H1 (cell line): ENCODE data around the gene EML1. TPM values are rescaled to one million over a fixed set of nuclear protein-coding genes. Genes with fewer than 3 reads are reported as not detected.

Source experiments
- CTCF ChIA-PET: fragments of 300-600 bp; sonication (Branson Sonifier 250); formaldehyde crosslinking; loops from one replicate; lab custom pipeline; 2021; ENCODE audit not compliant: partially characterized antibody; lab: Charles Lee
- POLR2A ChIA-PET: fragments of 300-600 bp; sonication (Branson Sonifier 250); formaldehyde crosslinking; loops from one replicate; lab custom pipeline; 2021; ENCODE audit warnings: inconsistent platforms; ENCODE audit not compliant: partially characterized antibody; lab: Charles Lee
- DNase-seq, 2 experiments: peaks; one replicate each; pipeline versions ENCODE4 v3.0.0 to v3.0.0-alpha.2; 2010 to 2022; ENCODE audit warnings: low spot score in 2 of 2, low read depth in 1 of 2, mixed read lengths in 1 of 2
- FAIRE-seq: peaks from 2 replicates; lab custom pipeline; 2011; peaks lifted over from hg19 to GRCh38; lab: Jason Lieb, UNC
- H2AFZ ChIP-seq: 2 replicates; pipeline ENCODE4 v1.8.1; 2012; ENCODE audit warnings: low read length, inconsistent platforms
- H2AK5ac ChIP-seq: 2 replicates; pipeline ENCODE4 v1.6.1; 2013; ENCODE audit warnings: low read depth, low read length
- H2BK120ac ChIP-seq: replicated peaks from 2 replicates; pipeline ENCODE3; 2013; ENCODE audit warnings: low read depth, low read length, inconsistent platforms
- H2BK12ac ChIP-seq: 2 replicates; pipeline ENCODE4 v1.6.1; 2013; ENCODE audit warnings: low read depth, low read length
- H2BK15ac ChIP-seq: 2 replicates; pipeline ENCODE4 v1.6.1; 2013; ENCODE audit warnings: low read length
- H2BK20ac ChIP-seq: 2 replicates; pipeline ENCODE4 v1.6.1; 2013; ENCODE audit warnings: low read length
- H2BK5ac ChIP-seq: 2 replicates; pipeline ENCODE4 v1.6.1; 2013; ENCODE audit warnings: low read depth, low read length
- H3K14ac ChIP-seq: 2 replicates; pipeline ENCODE4 v1.6.1; 2013; ENCODE audit warnings: inconsistent platforms; ENCODE audit not compliant: insufficient read length
- H3K18ac ChIP-seq: 2 replicates; pipeline ENCODE4 v1.6.1; 2013; ENCODE audit warnings: low read length; ENCODE audit errors: extremely low read depth
- H3K23ac ChIP-seq: 2 replicates; pipeline ENCODE4 v1.6.1; 2013; ENCODE audit warnings: inconsistent platforms; ENCODE audit not compliant: insufficient read length
- H3K23me2 ChIP-seq: 2 replicates; pipeline ENCODE4 v1.6.1; 2013; ENCODE audit warnings: low read depth, low read length
- H3K27ac ChIP-seq: 2 replicates; pipeline ENCODE4 v1.6.1; 2011; ENCODE audit warnings: low read depth, low read length, inconsistent platforms
- H3K27me3 ChIP-seq, 4 experiments: replicated peaks in 1 of 4; 1 replicate in 1 of 4; 2 replicates in 3 of 4; pipeline versions ENCODE4 v1.6.1 to v1.8.1; 2011 to 2013; ENCODE audit warnings: low read length in 3 of 4, mild to moderate bottlenecking in 3 of 4, inconsistent platforms in 2 of 4, mixed read lengths in 2 of 4, moderate library complexity in 1 of 4; ENCODE audit not compliant: control insufficient read depth in 3 of 4, insufficient read depth in 3 of 4; ENCODE audit errors: extremely low read depth in 1 of 4
- H3K36me3 ChIP-seq, 4 experiments: 2 replicates each; pipeline versions ENCODE4 v1.6.1 to v1.8.1; 2011 to 2013; ENCODE audit warnings: mild to moderate bottlenecking in 4 of 4, low read length in 3 of 4, moderate library complexity in 2 of 4, control low read depth in 1 of 4, inconsistent platforms in 1 of 4; ENCODE audit not compliant: insufficient read depth in 4 of 4, control insufficient read depth in 2 of 4
- H3K4ac ChIP-seq: replicated peaks from 2 replicates; pipeline ENCODE3; 2013; ENCODE audit warnings: low read length, low read depth, mixed read lengths, inconsistent platforms; ENCODE audit not compliant: insufficient read length
- H3K4me1 ChIP-seq, 4 experiments: replicated peaks in 1 of 4; 1 replicate in 1 of 4; 2 replicates in 3 of 4; pipeline versions ENCODE4 v1.6.1 to v1.8.1; 2011 to 2013; ENCODE audit warnings: low read length in 3 of 4, inconsistent platforms in 2 of 4, mixed read lengths in 1 of 4; ENCODE audit not compliant: insufficient read depth in 4 of 4, control insufficient read depth in 3 of 4
- H3K4me2 ChIP-seq, 2 experiments: 2 replicates each; pipeline versions ENCODE4 v1.6.1 to v1.8.1; 2011 to 2013; ENCODE audit warnings: low read depth in 2 of 2, low read length in 2 of 2, control low read depth in 1 of 2, inconsistent platforms in 1 of 2, mild to moderate bottlenecking in 1 of 2; ENCODE audit not compliant: insufficient read depth in 1 of 2
- H3K4me3 ChIP-seq, 4 experiments: fragments of 200-600, 300-600 bp in 1 of 4; sonication (generic), shearing (Covaris generic), sonication (Bioruptor Twin) in 1 of 4; 2 replicates each; pipeline versions ENCODE4 v1.5.1 to v1.8.1; 2011 to 2016; ENCODE audit warnings: low read length in 4 of 4, low read depth in 3 of 4, control low read depth in 2 of 4, inconsistent platforms in 2 of 4, mild to moderate bottlenecking in 2 of 4, mixed read lengths in 1 of 4, moderate library complexity in 1 of 4; ENCODE audit not compliant: insufficient read depth in 2 of 4; ENCODE audit errors: extremely low read depth in 1 of 4
- H3K56ac ChIP-seq: replicated peaks from 2 replicates; pipeline ENCODE3; 2013; ENCODE audit warnings: low read depth, mild to moderate bottlenecking, mixed read lengths, low read length, inconsistent platforms; ENCODE audit not compliant: insufficient read length
- H3K79me1 ChIP-seq: 2 replicates; pipeline ENCODE4 v1.6.1; 2013; ENCODE audit warnings: low read depth, low read length, control low read depth
- H3K79me2 ChIP-seq, 2 experiments: 2 replicates each; pipeline versions ENCODE4 v1.6.1 to v1.8.1; 2012 to 2013; ENCODE audit warnings: low read length in 2 of 2, mild to moderate bottlenecking in 2 of 2, inconsistent platforms in 1 of 2; ENCODE audit not compliant: insufficient read depth in 2 of 2, control insufficient read depth in 1 of 2
- H3K9ac ChIP-seq, 4 experiments: replicated peaks in 1 of 4; 1 replicate in 1 of 4; 2 replicates in 3 of 4; pipeline versions ENCODE4 v1.6.1 to v1.8.1; 2011 to 2013; ENCODE audit warnings: low read depth in 3 of 4, low read length in 3 of 4, control low read depth in 2 of 4, mild to moderate bottlenecking in 2 of 4, moderate library complexity in 2 of 4, inconsistent platforms in 1 of 4; ENCODE audit errors: extremely low read depth in 1 of 4
- H3K9me3 ChIP-seq, 2 experiments: 2 replicates each; pipeline versions ENCODE4 v1.6.1 to v1.8.1; 2012 to 2013; ENCODE audit warnings: mild to moderate bottlenecking in 2 of 2, moderate library complexity in 2 of 2, control low read depth in 1 of 2, inconsistent platforms in 1 of 2, low read depth in 1 of 2, low read length in 1 of 2, mixed read lengths in 1 of 2; ENCODE audit not compliant: insufficient read depth in 2 of 2
- H4K20me1 ChIP-seq, 2 experiments: replicated peaks in 1 of 2; 2 replicates each; pipeline versions ENCODE3 to v1.8.1; 2011 to 2013; ENCODE audit warnings: inconsistent platforms in 2 of 2, low read length in 2 of 2, mild to moderate bottlenecking in 1 of 2; ENCODE audit not compliant: insufficient read depth in 2 of 2, control insufficient read depth in 1 of 2
- H4K5ac ChIP-seq: 2 replicates; pipeline ENCODE4 v1.6.1; 2013; ENCODE audit warnings: low read length, low read depth, mixed read lengths, inconsistent platforms; ENCODE audit not compliant: insufficient read length
- H4K8ac ChIP-seq: 2 replicates; pipeline ENCODE4 v1.8.0; 2013; ENCODE audit warnings: mild to moderate bottlenecking, moderate library complexity, low read length, inconsistent platforms; ENCODE audit not compliant: insufficient read depth; ENCODE audit errors: extremely low read depth
- H4K91ac ChIP-seq: replicated peaks from 2 replicates; pipeline ENCODE3; 2013; ENCODE audit warnings: low read length, mixed read lengths, inconsistent platforms; ENCODE audit not compliant: insufficient read length
- CEBPB ChIP-seq: IDR thresholded peaks from 2 replicates; pipeline ENCODE4 v1.6.1; 2012; ENCODE audit warnings: low read depth, low read length
- CHD2 ChIP-seq: IDR thresholded peaks from 2 replicates; pipeline ENCODE4 v1.6.1; 2012; ENCODE audit warnings: low read length, improper control_type of control experiment
- CTCF ChIP-seq, 3 experiments: IDR thresholded peaks; 1 replicate in 2 of 3; 2 replicates in 1 of 3; pipeline versions ENCODE4 v1.5.1 to v1.6.1; 2011; ENCODE audit warnings: low read length in 3 of 3, mild to moderate bottlenecking in 3 of 3, inconsistent platforms in 2 of 3, low read depth in 1 of 3, moderate library complexity in 1 of 3; ENCODE audit not compliant: insufficient read depth in 1 of 3; ENCODE audit errors: control extremely low read depth in 1 of 3
- MAFK ChIP-seq: IDR thresholded peaks from 2 replicates; pipeline ENCODE4 v1.6.1; 2012; ENCODE audit warnings: low read depth, mild to moderate bottlenecking, improper control_type of control experiment, low read length
- SP2 ChIP-seq: IDR thresholded peaks from 2 replicates; pipeline ENCODE4 v1.6.1; 2012; ENCODE audit warnings: mild to moderate bottlenecking, low read length, inconsistent platforms
- WGBS, 2 experiments: shearing (Covaris generic) in 1 of 2; methylation state at CpG; one replicate each; pipeline versions ENCODE4 v1.1.6 to v1.1.7; 2013 to 2015; ENCODE audit warnings: low lambda C conversion rate in 2 of 2, mixed read lengths in 2 of 2, inconsistent platforms in 1 of 2, low coverage in 1 of 2, missing lambda C conversion rate in 1 of 2; ENCODE audit not compliant: insufficient replicate concordance in 2 of 2, insufficient coverage in 1 of 2, insufficient read length in 1 of 2; ENCODE audit errors: extremely low coverage in 1 of 2, missing lambda C conversion rate in 1 of 2; 5-methylcytosine and 5-hydroxymethylcytosine counted together
- polyA plus RNA-seq, 7 experiments: library from polyadenylated mRNA; depleted of rRNA in 3 of 7; stranded (reverse) in 5 of 7; unstranded in 2 of 7; fragments of >200 nt in 5 of 7; fragments of 200-250 nt in 2 of 7; gene quantifications; 1 replicate in 5 of 7; 2 replicates in 1 of 7; 4 replicates in 1 of 7; pipeline versions ENCODE4 v1.2.1 to v1.2.3, GENCODE V29; 2011 to 2013; ENCODE audit warnings: missing spikeins in 2 of 7, mixed read lengths in 2 of 7
- total RNA-seq: library from RNA; stranded (reverse); fragmentation: NEBNext Ultra II Directional; extraction: Animal tissue kit (Norgen Biotek cat#: 25700); gene quantifications from 2 replicates; pipeline ENCODE4 v1.2.1, GENCODE V29; 2021

Gene EML1
- total and polyA plus RNA-seq, 2 of the 8 experiments (the other 6 are each of a cell fraction or from before 2014, with no cell fraction given): 11.1 to 24.7 TPM

DNA sequence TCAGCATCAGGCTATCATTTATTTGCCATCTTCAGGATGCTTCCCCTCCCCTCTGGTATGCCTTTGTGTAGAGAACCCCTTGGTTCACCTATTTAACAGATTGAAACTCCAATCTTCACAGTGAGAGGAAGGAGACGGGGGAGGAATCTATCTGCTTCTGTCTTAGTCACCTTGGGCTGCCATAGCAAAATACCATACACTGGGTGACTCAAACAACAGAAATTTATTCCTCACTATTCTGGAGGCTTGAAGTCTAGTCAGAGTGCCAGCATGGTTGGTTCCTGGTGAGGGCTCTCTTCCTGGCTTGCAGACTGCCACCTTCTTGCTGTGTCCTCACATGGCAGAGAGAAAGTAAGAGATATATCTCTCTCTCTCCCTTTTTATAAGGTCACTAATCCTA lies 13.5 kb upstream of the EML1 start:
- Histone ChIP-seq H2BK20ac (no peak overlapping the region), H2BK15ac (0 out of 2 replicates have a peak overlapping the region, but pooled peaks have one; percentile 9), H3K23me2 (no peaks in the 10 kb centered on the region), H3K56ac (no peak overlapping the region), H2BK120ac (no peak overlapping the region), H3K79me2 (no peaks in the 10 kb centered on the region), H3K9ac (no peak overlapping the region), H3K18ac (no peak overlapping the region), H3K23ac (no peak overlapping the region), H4K20me1 (no peaks in the 10 kb centered on the region), H3K27me3 (no peaks in the 10 kb centered on the region), H3K4me2 (no peak overlapping the region), H3K4me1 (peaks cover under 1 to 20% (median 5%) of the 10 kb centered on the region in 4 experiments; a peak in 6 of 7 replicates), H4K91ac (no peak overlapping the region), H2BK12ac (no peak overlapping the region), H3K9me3 (peaks cover 0 to 2% of the 10 kb centered on the region in 2 experiments; a peak in 1 of 4 replicates), H2AFZ (no peak overlapping the region), H2BK5ac (no peak overlapping the region), H3K36me3 (no peaks in the 10 kb centered on the region), H3K4ac (no peak overlapping the region), H2AK5ac (no peak overlapping the region), H4K5ac (no peak overlapping the region), H3K14ac (no peak overlapping the region), H4K8ac (no peak overlapping the region), H3K27ac (no peak overlapping the region; the same call in 1 of the 2 replicates), H3K4me3 (no peak overlapping the region), H3K79me1 (no peaks in the 10 kb centered on the region)
- ChIA-PET POLR2A (no interaction called here), CTCF (interaction anchor here (2.6 kb wide), 1 partner anchor 12 kb away, joined by 11 read pairs; the partner anchor contains the start of gene EML1)
- no peak for DNase-seq
- FAIRE-seq: no peak
- 83% methylated on average over 1 of the region's 1 CpG; no CpG with 5 or more reads in 1 of the 2 experiments for WGBS, 2 experiments
- TF ChIP-seq CTCF (IDR thresholded peaks at IDR 0.05; ENCODE audit: control extremely low read depth in 1 of 3, insufficient read depth in 1 of 3, low read depth in 1 of 3, low read length in 3 of 3) (no peak), CEBPB (no peak), MAFK (no peak), CHD2 (no peak), SP2 (no peak)
